BE2C (cell line): ENCODE results near the gene IRAK1.

Source experiments
- DNase-seq: peaks from one replicate; pipeline ENCODE4 v3.0.0-alpha.2; 2020
- H3K27me3 ChIP-seq: fragments of 250-450 bp; sonication (Bioruptor Pico); 2 replicates; pipeline ENCODE4 v1.5.1; 2020; ENCODE audit warnings: mild to moderate bottlenecking
- H3K36me3 ChIP-seq: fragments of 250-450 bp; sonication (Bioruptor Pico); 2 replicates; pipeline ENCODE4 v1.5.1; 2020; ENCODE audit warnings: mild to moderate bottlenecking
- H3K4me1 ChIP-seq: fragments of 250-450 bp; sonication (Bioruptor Pico); 2 replicates; pipeline ENCODE4 v1.5.1; 2020
- H3K4me3 ChIP-seq: 2 replicates; pipeline ENCODE4 v1.5.1; 2011; ENCODE audit warnings: low read depth, low read length
- H3K9me3 ChIP-seq: fragments of 250-450 bp; sonication (Bioruptor Pico); 2 replicates; pipeline ENCODE4 v1.5.1; 2020
- CTCF ChIP-seq: IDR thresholded peaks from 2 replicates; pipeline ENCODE4 v1.5.1; 2012; ENCODE audit warnings: mild to moderate bottlenecking, low read depth, low read length

The IRAK1 gene

GRCh38 chrX:154059729-154060245 lies 40.1 kb upstream of the IRAK1 start:
- TF ChIP-seq CTCF, result no peak
- no peaks in the 10 kb centered on the region for H3K36me3 ChIP-seq
- H3K27me3 ChIP-seq, result no peaks in the 10 kb centered on the region
- H3K4me1 ChIP-seq, result peaks cover 9% of the 10 kb centered on the region
- no peak overlapping the region for H3K4me3 ChIP-seq
- no peak for DNase-seq
- no peaks in the 10 kb centered on the region for H3K9me3 ChIP-seq

GRCh38 chrX:154059231-154059630 lies 39.5 kb upstream of the IRAK1 start:
- Histone ChIP-seq H3K4me3 (no peak overlapping the region), H3K36me3 (no peaks in the 10 kb centered on the region), H3K4me1 (peaks cover 9% of the 10 kb centered on the region), H3K27me3 (no peaks in the 10 kb centered on the region), H3K9me3 (no peaks in the 10 kb centered on the region)
- DNase-seq, result no peak
- no peak for TF ChIP-seq CTCF

GRCh38 chrX:154058214-154058997 lies 38.7 kb upstream of the IRAK1 start:
- no peaks in the 10 kb centered on the region for H3K9me3 ChIP-seq
- peaks cover under 1% of the 10 kb centered on the region; the same call in 1 of the 2 replicates for H3K4me1 ChIP-seq
- no peak for DNase-seq
- H3K36me3 ChIP-seq, result no peaks in the 10 kb centered on the region
- H3K27me3 ChIP-seq, result no peaks in the 10 kb centered on the region
- H3K4me3 ChIP-seq, result no peak overlapping the region
- no peak for TF ChIP-seq CTCF

- TF ChIP-seq CTCF, result no peak
- no peak overlapping the region for H3K4me3 ChIP-seq
- H3K36me3 ChIP-seq, result no peaks in the 10 kb centered on the region
- H3K9me3 ChIP-seq, result no peaks in the 10 kb centered on the region
- no peaks in the 10 kb centered on the region for H3K27me3 ChIP-seq
- H3K4me1 ChIP-seq, result no peaks in the 10 kb centered on the region
- no peak for DNase-seq
These were observed 38.1 kb upstream of the IRAK1 start for GRCh38 chrX:154057791-154058190.

GRCh38 chrX:154056770-154057241 lies 37.1 kb upstream of the IRAK1 start:
- no peaks in the 10 kb centered on the region for H3K27me3 ChIP-seq

More at GRCh38 chrX:154056770-154057241, 37.1 kb upstream of the IRAK1 start:
- no peak overlapping the region for H3K4me3 ChIP-seq
- DNase-seq, result no peak
- H3K4me1 ChIP-seq, result no peaks in the 10 kb centered on the region
- no peaks in the 10 kb centered on the region for H3K9me3 ChIP-seq
- H3K36me3 ChIP-seq, result no peaks in the 10 kb centered on the region
- no peak for TF ChIP-seq CTCF
